Omental fat pad (tissue), 4 donors: ENCODE data around the gene RNGTT. TPM values are rescaled to one million over a fixed set of nuclear protein-coding genes. Genes with fewer than 3 reads are reported as not detected.

ENCODE experiments used
- ATAC-seq: fragments of 150-250 bp; one replicate; pipeline ENCODE4 v1.9.1; 2016; ENCODE audit warnings: mild to moderate bottlenecking, moderate library complexity; ENCODE audit not compliant: low FRiP score
- DNase-seq: peaks from one replicate; pipeline ENCODE4 v3.0.0-alpha.2; 2019; ENCODE audit warnings: low spot score
- total RNA-seq, 4 donors: library from RNA; depleted of rRNA; stranded (reverse); fragments of >200 nt; gene quantifications; one replicate each; pipeline ENCODE4 v1.1.0, GENCODE V29; 2016
- TF ChIP-seq, protein P1 (sequence below), 3 donors: fragments of 450-650 bp; IDR thresholded peaks; one replicate each; pipeline ENCODE4 v1.5.1; 2016 to 2017; ENCODE audit warnings: antibody characterized with exemption in 3 of 3, mild to moderate bottlenecking in 3 of 3, moderate library complexity in 2 of 3

The RNGTT gene
- total RNA-seq, 4 donors from 2014 or later: 12.6 to 21.7 (median 17.7) TPM

DNA sequence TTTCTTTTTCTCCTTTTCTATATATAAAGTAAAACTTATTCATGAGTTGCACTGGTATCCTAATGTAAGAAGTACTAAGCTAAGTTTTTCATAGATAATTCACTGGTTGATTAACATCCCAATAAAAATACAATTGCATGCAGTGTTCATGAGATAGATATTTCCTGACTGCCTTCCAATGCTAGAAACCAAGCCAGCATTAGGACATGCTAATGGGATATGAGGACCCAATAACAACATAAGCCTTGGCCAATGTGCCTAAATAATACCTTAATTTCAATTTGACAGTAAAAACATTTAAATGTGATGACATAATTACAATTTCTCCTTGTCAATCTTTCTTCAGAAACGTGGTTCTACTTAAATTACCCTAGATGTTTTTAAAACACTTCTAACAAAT lies 152.7 kb downstream of the RNGTT start:
- DNase-seq (no peak), ATAC-seq (no peak)
- TF ChIP-seq, protein P1, sequence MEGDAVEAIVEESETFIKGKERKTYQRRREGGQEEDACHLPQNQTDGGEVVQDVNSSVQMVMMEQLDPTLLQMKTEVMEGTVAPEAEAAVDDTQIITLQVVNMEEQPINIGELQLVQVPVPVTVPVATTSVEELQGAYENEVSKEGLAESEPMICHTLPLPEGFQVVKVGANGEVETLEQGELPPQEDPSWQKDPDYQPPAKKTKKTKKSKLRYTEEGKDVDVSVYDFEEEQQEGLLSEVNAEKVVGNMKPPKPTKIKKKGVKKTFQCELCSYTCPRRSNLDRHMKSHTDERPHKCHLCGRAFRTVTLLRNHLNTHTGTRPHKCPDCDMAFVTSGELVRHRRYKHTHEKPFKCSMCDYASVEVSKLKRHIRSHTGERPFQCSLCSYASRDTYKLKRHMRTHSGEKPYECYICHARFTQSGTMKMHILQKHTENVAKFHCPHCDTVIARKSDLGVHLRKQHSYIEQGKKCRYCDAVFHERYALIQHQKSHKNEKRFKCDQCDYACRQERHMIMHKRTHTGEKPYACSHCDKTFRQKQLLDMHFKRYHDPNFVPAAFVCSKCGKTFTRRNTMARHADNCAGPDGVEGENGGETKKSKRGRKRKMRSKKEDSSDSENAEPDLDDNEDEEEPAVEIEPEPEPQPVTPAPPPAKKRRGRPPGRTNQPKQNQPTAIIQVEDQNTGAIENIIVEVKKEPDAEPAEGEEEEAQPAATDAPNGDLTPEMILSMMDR (IDR thresholded peaks at IDR 0.05): no peak

DNA sequence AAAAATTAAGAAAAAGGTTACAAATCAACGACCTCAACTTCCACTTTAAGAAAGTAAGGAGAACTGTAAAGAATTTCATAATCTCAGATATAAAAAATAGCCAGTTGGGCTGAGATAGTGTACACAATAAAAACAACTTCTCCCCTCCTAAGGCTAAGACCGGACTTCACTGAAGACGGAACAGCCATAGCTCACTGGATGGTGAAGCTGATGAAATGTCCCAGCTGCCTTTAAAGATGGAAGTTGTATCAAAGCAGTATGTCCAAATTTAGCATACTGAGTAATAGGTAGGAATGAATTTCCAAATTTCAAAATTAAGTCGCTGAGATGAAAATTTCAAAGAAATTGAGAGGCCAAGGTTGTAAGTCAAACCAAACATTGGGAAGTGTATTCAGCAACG lies 153.3 kb downstream of the RNGTT start:
- ATAC-seq: no peak
- TF ChIP-seq, protein P1 (IDR thresholded peaks at IDR 0.05): no peak

DNA sequence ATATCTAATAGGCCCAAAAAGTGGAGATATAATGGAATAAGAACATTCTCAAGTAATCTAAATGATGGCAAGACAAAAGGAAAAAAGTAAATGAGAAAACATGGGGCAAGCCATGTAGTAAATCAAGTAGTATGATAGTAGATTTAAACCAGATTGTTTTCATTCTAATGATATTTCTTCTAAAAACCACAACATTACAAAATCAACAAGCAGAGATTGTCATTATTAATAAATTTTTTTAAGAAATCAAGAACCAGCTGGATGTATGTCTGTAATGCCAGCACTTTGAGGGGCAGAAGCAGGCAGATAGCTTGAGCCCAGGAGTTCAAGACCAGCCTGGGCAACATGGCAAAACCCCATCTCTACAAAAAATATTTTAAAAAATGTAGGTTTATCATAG lies 155.0 kb downstream of the RNGTT start:
- TF ChIP-seq, protein P1 (IDR thresholded peaks at IDR 0.05): no peak

More for the DNA sequence above, 153.3 kb downstream of the RNGTT start:
- DNase-seq: no peak

DNA sequence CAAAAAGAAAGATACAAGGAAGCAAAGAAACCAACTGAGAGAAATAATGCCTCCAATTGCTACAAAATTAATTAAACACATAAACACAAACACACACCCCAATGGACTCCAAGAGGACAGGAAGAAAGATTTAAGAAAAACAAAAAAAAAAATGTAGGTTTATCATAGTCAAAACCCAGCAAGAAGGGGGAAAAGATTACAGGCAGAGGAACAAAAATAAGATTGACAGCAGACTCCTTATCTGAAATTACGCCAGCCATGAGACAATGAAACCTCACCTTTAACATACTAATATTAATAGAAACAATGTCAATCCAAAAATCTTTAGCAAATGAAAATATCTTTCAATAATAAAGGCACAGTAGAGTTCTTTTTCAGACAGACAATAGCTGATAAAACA lies 155.8 kb downstream of the RNGTT start:
- DNase-seq (no peak), ATAC-seq (no peak)
- TF ChIP-seq, protein P1 (IDR thresholded peaks at IDR 0.05): no peak

More for the DNA sequence above, 155.0 kb downstream of the RNGTT start:
- DNase-seq (no peak), ATAC-seq (no peak)

DNA sequence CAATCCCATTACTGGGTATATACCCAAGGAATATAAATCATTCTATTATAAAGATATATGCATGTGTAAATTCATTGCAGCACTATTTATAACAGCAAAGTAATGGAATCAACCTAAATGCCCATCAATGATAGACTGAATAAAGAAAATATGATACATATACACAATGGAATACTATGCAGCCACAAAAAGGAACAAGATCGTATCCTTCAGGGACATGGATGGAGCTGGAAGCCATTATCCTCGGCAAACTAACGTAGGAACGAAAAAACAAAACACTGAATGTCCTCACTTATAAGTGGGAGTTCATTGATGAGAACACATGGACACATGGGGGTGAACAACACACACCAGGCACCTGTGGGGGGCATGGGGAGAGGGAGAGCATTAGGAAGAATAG lies 156.7 kb downstream of the RNGTT start:
- DNase-seq (no peak), ATAC-seq (no peak)
- TF ChIP-seq, protein P1 (IDR thresholded peaks at IDR 0.05): no peak

DNA sequence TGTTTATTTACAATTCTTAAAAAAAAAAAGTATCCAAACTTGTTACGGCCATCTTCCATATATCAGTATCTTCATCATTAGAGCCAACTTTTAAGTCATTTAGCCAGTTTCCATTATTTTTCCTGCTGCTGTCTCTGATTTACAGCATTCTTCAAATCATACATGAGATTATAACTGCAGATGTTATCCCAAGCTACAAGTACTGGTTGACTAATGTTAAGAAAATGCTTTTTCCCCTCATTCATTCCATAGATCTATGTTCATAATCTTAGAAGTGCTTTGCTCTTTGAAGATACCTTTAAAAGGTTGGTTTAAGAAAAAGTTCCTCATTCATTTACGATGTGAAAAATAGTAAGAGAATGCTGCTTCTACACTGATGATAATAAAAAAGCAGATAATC lies 158.7 kb downstream of the RNGTT start:
- no peak for ATAC-seq

DNA sequence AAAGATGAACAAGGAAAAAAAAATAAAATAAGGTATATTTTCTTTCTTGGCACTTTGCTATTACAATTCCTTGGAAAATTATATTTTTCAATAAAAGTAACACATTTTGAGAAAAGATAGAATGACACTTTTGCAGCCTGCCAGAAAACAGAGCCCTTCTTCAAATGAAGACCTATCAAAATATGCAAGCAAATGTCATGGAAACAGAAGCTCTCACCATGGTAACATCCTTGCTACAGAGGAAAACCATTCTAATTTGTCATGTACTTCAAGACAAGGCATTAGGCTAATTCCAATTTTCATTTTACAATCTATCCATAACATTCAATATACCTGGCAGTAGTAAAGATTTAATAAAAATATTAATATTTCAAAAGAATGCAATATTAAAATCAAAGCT lies 177.9 kb downstream of the RNGTT start:
- TF ChIP-seq, protein P1 (IDR thresholded peaks at IDR 0.05): no peak
- DNase-seq: no peak
- no peak for ATAC-seq

More for the DNA sequence above, 158.7 kb downstream of the RNGTT start:
- TF ChIP-seq, protein P1 (IDR thresholded peaks at IDR 0.05): no peak
- no peak for DNase-seq
